LNCAP (cell line): Measurements from ENCODE around the gene TMEM132E.

Source experiments
- TF ChIP-seq, protein P1 (sequence below): fragments of 450-650 bp; IDR thresholded peaks from 2 replicates; pipeline ENCODE4 v1.5.1; 2017; ENCODE audit warnings: mild to moderate bottlenecking

TMEM132E gene

DNA sequence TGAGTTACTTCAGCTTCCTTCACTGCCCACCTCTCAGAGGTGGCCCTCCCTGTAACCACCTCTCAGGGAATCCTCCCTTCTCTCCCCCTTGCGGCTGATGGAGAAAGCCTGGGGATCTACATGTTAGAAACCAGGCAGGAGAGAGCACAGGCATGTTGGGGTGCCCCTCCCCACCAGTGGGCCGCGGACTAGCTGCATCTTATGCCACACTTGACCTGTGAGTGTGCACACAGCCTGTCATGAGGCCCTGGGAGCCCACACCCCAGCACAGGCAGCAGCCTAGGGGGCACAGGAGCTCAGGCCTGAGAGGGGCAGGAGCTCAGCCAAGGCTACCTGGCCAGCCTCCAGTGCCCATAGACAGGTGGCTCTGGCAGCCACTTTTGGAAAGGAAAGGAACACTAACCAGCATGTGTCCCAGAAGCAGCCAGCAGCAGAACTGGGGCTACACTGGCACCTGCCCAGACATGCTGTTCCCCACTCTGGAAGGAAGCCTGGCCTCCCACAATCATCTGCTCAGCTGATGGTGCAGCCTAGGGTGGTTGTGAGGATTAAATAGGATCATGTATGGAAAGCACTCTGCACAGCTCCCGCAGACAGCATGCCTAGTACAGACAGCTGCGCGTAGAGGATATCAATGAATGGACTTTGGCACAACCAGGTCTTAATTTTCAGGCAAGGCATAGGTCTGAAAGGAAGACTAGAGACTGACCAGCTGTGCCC lies 60.5 kb downstream of the TMEM132E start:
- TF ChIP-seq, protein P1, sequence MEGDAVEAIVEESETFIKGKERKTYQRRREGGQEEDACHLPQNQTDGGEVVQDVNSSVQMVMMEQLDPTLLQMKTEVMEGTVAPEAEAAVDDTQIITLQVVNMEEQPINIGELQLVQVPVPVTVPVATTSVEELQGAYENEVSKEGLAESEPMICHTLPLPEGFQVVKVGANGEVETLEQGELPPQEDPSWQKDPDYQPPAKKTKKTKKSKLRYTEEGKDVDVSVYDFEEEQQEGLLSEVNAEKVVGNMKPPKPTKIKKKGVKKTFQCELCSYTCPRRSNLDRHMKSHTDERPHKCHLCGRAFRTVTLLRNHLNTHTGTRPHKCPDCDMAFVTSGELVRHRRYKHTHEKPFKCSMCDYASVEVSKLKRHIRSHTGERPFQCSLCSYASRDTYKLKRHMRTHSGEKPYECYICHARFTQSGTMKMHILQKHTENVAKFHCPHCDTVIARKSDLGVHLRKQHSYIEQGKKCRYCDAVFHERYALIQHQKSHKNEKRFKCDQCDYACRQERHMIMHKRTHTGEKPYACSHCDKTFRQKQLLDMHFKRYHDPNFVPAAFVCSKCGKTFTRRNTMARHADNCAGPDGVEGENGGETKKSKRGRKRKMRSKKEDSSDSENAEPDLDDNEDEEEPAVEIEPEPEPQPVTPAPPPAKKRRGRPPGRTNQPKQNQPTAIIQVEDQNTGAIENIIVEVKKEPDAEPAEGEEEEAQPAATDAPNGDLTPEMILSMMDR: no peak

DNA sequence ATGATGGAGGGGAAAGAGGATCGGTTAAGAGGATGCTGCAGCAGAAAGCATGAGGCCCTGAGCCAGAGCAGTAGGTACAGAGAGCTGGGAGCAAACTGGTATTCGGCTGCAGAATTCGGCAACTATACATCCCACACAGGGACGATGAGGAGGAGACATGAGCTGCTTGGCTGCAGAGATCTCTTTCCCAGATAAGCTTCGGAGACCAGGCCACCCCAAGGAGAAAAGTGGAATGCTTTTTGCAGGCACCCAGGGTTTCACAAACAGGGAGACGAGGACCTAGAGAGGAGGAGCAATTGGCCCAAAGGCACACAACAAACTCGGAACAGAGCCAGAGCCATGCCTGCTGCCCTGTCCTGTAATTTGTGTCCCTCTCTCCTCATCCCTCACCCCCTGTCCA lies 62.0 kb downstream of the TMEM132E start:
- TF ChIP-seq, protein P1: no peak

DNA sequence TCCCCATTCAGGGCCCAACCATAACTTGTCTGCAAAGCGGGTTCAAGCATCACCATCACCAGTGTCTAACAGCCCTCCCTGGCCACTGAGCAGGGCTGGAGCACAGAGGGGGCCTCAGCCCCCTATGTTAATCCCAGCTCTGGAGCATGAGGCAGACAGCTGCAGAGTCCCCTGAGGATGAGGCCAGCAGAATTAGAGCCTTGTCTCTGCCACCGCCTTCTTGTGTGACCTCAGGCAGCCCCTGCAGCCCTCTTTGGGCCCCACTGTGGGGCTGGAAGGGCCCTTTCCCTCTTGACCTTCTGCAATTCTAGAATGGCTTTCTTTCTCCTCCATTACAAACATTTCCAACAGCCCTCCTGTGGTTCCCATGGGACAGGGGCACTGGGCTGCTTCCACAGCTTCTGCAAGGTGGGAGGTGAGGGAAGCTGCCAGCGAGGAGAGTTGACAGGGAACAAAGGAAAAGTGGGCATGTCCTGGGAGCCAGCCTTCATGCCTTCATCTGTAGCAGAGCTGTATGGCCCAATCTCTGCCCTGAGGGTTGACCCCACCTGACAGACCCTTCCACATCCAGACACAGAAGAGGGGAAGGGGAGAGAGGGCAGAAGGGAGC lies 65.7 kb downstream of the TMEM132E start:
- TF ChIP-seq, protein P1: no peak

DNA sequence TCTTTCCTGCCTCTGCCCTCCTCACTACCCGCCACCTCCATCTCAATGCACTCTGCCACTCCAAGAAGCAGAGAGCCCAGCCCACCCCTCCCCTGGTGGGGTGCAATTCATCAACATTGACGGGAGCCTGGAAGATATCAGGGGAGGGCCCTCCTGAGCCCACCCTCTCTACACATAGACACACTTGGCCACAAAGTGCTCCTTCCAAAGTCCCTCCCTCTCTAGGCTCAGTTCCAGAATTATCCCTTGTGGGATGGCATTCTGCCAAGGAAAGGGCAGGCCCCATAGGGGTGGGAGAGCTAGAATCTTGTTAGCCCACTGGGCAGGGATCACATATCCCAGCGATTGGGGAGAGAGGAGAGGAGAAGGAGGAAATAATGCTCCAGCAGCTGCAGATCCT lies 66.2 kb downstream of the TMEM132E start:
- TF ChIP-seq, protein P1: no peak

DNA sequence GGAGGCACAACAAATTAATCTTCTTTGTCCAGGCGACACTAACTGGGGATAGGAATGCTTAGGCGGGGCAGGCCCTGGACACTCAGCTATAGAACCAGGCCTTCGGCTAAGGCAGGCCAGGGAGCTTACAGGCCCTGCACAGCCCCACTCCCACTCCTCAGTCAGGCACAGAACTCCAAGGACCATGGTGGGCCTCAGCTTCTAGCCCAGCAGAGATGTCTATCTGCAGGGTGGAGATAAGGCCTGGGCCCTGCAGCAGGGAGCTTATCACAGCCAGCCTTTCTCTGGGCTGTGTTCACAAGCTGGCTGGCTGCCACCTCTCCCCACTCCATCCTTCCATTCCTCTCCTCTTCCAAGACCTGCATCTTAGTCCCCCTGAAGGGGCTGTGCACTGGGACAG lies 68.1 kb downstream of the TMEM132E start:
- TF ChIP-seq, protein P1: no peak

DNA sequence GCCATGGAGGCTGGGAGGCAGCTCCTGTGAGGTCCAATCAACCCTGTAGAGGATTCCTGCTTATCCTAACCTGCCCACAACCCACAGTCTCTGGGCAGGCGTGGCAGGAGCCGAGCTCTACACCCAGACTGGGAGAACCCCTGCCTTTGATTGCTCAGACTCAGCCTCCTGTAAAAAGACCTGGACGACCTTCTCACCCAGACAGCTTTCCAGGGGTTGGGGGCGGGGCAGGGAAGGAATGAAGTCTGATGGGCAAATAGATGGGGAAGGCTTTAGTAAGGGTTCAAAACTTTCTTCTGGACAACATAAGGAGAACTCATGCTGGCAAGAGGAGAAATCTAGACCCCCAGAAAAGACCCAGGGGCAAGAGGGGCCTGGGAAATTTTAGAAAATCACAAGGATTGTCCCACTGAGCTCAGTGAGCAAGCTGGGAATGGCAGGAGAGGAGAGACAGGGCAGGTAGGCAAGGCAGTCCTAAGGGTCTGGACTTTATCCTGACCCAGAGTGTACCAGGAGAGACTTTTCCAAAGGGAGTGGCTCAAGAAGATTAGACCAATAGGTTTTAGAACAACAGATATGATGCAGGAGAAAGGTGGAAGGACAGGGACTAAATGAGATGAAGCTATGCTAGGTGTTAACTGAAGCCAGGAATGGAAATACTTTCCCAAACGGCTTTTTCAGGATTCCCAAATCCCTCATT lies 70.8 kb downstream of the TMEM132E start:
- TF ChIP-seq, protein P1: no peak

DNA sequence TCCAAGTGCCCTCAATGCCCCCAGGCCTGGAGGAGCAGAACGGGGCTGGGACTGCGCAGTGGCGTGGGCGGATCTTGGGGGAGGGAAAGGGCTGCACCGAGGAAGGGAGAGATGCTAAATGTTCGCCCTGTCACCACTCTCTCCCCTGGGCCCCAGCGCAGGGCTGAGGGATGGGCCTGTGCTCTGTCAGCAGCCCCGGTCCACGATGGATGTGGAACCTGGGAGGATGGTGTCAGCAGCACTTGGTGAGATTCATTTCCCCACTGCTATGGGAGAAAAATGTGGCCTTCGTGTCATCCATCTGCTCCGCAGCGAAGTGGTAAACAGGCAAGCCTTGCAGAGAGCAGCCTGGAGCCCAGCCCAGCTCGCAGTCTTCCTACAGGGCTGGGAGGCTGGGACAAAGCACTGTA lies 72.0 kb downstream of the TMEM132E start:
- TF ChIP-seq, protein P1: no peak
